Measurements from ENCODE around the gene GGCT.

- TF ChIP-seq CTCF (conservative IDR thresholded peaks at IDR 0.05; ENCODE audit: low read length) (no peak), EZH2phosphoT487 (IDR thresholded peaks at IDR 0.05; ENCODE audit: borderline replicate concordance) (no peak)
These were observed 25.2 kb downstream of the GGCT start for GRCh38 chr7:30479202-30480120.

Data from Loucy (cell line).